GM13976 (cell line): ENCODE results near the gene KRT71.

Source experiments
- DNase-seq: peaks from one replicate; pipeline ENCODE4 v3.0.0; 2012; ENCODE audit warnings: low spot score
- in situ Hi-C: fragments of 300-500 bp; cut with MboI; formaldehyde crosslinking; loops from one replicate; pipeline ENCODE4 v1.12.0; 2022; ENCODE audit warnings: low sequenced_read_pairs, mixed read lengths, inconsistent platforms; ENCODE audit not compliant: unreplicated experiment
- TF ChIP-seq, protein P1 (sequence below): IDR thresholded peaks from 2 replicates; pipeline ENCODE4 v1.5.1; 2012; ENCODE audit warnings: borderline replicate concordance, mild to moderate bottlenecking; ENCODE audit not compliant: insufficient read depth; ENCODE audit errors: extremely low read depth, missing control alignments, control extremely low read depth

Gene KRT71

DNA sequence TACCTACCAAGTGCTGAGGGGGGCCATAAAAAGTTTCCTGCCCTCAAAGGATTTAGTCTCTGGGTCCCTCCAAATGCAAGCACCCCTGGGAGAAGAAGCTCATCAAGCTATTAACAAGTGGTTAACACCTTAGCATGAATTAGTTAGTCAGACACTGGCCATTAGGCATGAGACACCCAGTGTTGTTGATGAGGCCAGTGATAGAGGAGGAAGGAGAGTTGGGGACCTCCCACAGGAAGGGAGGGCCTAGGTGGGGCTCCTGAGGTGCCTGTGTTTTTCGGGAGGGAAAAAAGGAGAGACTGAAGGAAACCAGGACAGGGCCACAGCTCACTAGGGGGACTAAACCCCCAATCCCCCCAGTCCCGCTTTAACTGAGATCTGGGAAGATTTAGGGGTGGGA is 4.5 kb upstream of the KRT71 start:
- TF ChIP-seq, protein P1, sequence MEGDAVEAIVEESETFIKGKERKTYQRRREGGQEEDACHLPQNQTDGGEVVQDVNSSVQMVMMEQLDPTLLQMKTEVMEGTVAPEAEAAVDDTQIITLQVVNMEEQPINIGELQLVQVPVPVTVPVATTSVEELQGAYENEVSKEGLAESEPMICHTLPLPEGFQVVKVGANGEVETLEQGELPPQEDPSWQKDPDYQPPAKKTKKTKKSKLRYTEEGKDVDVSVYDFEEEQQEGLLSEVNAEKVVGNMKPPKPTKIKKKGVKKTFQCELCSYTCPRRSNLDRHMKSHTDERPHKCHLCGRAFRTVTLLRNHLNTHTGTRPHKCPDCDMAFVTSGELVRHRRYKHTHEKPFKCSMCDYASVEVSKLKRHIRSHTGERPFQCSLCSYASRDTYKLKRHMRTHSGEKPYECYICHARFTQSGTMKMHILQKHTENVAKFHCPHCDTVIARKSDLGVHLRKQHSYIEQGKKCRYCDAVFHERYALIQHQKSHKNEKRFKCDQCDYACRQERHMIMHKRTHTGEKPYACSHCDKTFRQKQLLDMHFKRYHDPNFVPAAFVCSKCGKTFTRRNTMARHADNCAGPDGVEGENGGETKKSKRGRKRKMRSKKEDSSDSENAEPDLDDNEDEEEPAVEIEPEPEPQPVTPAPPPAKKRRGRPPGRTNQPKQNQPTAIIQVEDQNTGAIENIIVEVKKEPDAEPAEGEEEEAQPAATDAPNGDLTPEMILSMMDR, result no peak
- in situ Hi-C loops, result no loop called here
- DNase-seq, result no peak

DNA sequence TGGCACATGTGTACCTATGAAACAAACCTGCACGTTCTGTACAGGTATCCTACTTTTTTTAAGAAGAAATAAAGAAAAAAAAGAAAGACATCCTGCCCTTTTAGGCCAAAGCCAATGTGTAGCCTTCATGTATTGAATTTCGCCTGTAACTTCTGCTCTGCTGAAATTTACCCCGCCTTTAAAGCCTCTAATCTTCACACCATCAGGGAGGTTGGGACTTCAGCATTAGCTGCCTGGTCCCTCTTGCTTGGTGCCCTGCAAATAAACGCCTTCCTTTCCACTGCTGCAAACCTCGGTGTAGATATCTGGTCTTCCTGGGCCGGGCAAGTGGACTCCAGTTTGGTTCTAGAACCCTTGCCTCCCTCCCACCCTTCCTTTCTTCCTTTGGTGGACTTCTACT is 2.6 kb upstream of the KRT71 start:
- no peak for DNase-seq
- TF ChIP-seq, protein P1, result no peak
- in situ Hi-C loops, result no loop called here

DNA sequence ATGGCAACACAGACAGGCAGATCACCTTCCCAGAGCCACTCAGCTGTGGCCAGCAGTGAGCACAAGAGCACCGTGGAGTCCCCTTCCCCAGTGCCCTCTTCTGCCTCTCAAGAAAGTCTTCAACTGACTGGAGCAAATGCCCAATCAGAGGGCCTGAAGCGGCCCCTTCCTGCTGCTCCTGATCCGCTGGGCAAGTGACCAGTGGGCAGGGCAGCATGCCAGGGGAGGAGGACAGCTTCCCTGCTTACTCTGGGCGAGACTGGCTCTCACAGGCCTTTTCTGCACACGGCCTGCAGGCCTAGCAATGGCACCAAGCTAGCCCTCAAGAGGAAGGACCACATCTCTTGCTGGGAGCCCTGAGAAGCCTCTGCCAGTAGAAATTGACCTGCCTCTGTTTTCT is 890 bp downstream of the KRT71 start:
- in situ Hi-C loops, result no loop called here
- TF ChIP-seq, protein P1, result no peak
- DNase-seq, result no peak

DNA sequence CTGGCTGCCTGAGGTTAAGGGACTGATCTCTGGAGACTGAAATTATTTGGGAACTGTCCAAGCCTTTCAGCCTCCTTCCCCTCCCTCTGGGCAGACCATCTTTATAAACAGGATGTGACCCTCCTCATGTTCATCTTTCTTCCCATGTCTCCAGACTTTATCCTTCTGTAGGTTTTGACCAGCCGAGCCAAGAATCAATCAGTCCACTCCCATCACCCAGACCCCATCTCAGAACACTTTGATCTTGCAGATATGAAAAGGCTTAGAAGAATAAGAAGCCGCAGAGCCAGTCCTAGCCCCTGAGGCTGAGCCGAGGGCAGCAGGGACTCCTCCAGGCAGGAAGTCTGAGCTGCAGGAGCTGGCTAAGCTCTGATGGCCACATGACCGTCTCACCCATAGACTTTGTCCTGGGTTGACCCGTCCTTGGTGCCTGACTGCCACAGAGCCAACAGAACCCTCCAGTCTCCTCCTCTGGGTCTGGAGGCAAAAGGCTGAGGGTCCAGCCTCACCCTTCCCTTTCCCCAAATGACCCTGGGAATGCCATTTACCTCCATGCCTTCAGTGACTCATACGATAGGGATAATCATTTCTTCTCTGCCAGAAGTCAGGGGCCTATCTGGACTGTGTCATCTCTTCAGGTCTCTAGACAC is 1.6 kb downstream of the KRT71 start:
- in situ Hi-C loops, result no loop called here
- no peak for DNase-seq
- TF ChIP-seq, protein P1, result no peak

DNA sequence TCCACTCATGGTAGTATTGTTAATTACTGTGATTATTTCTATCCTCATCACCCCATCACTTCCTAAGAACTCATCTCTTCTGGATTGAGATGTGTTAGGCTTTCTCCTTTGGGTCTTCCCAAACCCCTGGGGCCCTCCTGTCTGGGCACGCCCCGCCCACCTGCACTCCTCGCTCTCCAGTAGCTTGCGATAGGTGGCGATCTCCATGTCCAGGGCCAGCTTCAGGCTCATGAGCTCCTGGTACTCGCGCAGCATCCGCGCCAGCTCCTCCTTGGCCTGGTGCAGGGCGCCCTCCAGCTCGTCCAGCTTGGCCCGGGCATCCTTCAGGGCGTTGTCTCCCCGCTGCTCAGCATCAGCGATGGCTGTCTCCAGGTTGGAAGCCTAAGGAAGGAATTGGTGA is 6.8 kb downstream of the KRT71 start:
- TF ChIP-seq, protein P1, result no peak
- DNase-seq, result no peak
- in situ Hi-C loops, result no loop called here

DNA sequence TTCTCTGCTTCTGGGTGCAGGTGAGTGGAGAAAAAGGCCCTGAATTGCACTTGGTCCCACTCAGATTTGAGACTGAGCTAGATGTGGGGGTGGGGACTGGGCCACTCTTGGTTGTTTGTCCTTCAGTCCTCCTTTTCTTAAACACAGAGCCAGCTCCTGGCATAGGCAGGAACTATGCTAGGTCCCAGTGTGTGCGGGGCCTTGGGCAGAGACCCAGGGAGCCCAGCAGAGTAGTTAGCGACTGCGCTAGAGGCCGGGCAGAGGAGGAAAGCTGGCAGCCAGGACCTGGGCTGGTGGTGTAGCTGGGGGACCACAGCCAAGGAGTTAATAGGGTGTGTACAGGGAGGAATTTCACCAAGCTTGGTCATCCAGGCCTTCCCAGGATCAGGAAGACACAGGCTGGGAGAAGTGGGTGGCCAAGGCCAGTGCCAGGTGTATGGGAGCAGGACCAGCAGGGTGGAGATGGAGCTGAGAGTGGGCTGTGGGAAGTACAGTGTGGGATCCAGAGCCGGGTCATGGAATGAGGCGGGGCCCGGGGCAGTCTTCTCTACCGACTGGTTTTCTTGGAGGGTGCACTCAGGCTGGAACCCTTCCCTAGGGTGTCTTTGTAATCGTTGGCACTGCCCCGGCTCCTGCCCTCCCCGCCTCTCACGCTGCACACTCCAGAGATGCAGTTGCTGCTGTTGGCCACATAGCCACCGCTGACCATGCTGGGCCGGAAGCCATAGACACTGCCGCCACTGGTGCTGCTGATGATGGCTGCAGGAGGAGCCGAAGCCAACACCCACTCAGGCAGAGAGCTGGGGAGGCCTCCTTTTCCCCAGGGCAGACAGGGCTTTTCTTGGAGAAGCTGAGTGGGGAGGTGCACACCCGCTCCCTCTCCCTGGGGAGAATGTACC is 8.7 kb downstream of the KRT71 start:
- TF ChIP-seq, protein P1, result no peak
- no peak for DNase-seq
- in situ Hi-C loops, result no loop called here
